Right lobe of liver (tissue), 4 donors: ENCODE results near the gene USP47.

Experiments
- CTCF ChIP-seq, 4 donors: fragments of 200-600 bp in 3 of 4; fragments of 450-650 bp in 1 of 4; IDR thresholded peaks; one replicate each; pipeline versions ENCODE4 v1.5.1 to v1.8.0; 2016 to 2022; ENCODE audit warnings: antibody characterized with exemption in 4 of 4, mild to moderate bottlenecking in 2 of 4
- POLR2A ChIP-seq: fragments of 450-650 bp; IDR thresholded peaks from one replicate; pipeline ENCODE4 v1.6.1; 2017; ENCODE audit warnings: antibody characterized with exemption, mild to moderate bottlenecking
- donor health status: DM: no; HTN: no; CAD: no.
- donor health status: DM: no; HTN: no; CAD: no.
- donor health status: DM: no; HTN: yes; CAD: no.

GRCh38 chr11:11978792-11979487, 137.2 kb downstream of the USP47 start:
- TF ChIP-seq CTCF (IDR thresholded peaks at IDR 0.05) (no peak), POLR2A (no peak)
